ENCODE data around the gene NLK. TPM values are rescaled to one million over a fixed set of nuclear protein-coding genes. Genes with fewer than 3 reads are reported as not detected.

NLK gene
- total RNA-seq, 1 donor from 2014 or later: 30.6 TPM

- peaks cover 21% of the 10 kb centered on the region for H3K4me1 Mint-ChIP-seq (ENCODE audit: low read depth, unreplicated experiment)
- no peaks in the 10 kb centered on the region for H3K27me3 Mint-ChIP-seq (ENCODE audit: low read depth, unreplicated experiment)
- H2AFZ ChIP-seq (ENCODE audit: low read depth, low read length): no peak overlapping the region
- no peaks in the 10 kb centered on the region for H3K36me3 ChIP-seq (ENCODE audit: insufficient read depth, low read length)
- no peak overlapping the region for H3K4me3 ChIP-seq (ENCODE audit: insufficient read depth, low read depth, low read length)
- peaks cover 39% of the 10 kb centered on the region for H4K20me1 ChIP-seq (ENCODE audit: insufficient read depth, low read length)
- H3K27me3 ChIP-seq (ENCODE audit: insufficient read depth, low read length): no peaks in the 10 kb centered on the region
- H3K4me3 Mint-ChIP-seq (ENCODE audit: unreplicated experiment): peak overlapping the region; percentile 79
- TF ChIP-seq EZH2 (IDR thresholded peaks at IDR 0.05; ENCODE audit: insufficient read depth, low read length) (no peak), CTCF (IDR thresholded peaks at IDR 0.05; ENCODE audit: insufficient read depth, low read depth, low read length) (no peak)
- no peak overlapping the region for H3K27ac Mint-ChIP-seq (ENCODE audit: unreplicated experiment)
- H3K4me1 ChIP-seq (ENCODE audit: insufficient read depth, low read length): peaks cover 28% of the 10 kb centered on the region
- DNase-seq (ENCODE audit: low read depth): peak; percentile 99
- no peaks in the 10 kb centered on the region for H3K9me3 Mint-ChIP-seq (ENCODE audit: unreplicated experiment)
- H3K9me3 ChIP-seq (ENCODE audit: insufficient read depth, low read depth, low read length): no peaks in the 10 kb centered on the region
- peak overlapping the region; percentile 69 for H3K27ac ChIP-seq (ENCODE audit: low read depth, low read length)
- no peaks in the 10 kb centered on the region for H3K36me3 Mint-ChIP-seq (ENCODE audit: low read depth, unreplicated experiment)
- peaks cover 45% of the 10 kb centered on the region for H3K79me2 ChIP-seq (ENCODE audit: insufficient read depth, low read length)
- H3K9ac ChIP-seq (ENCODE audit: low read length): peak overlapping the region; percentile 88
- peak; percentile 45 for FAIRE-seq
- H3K4me2 ChIP-seq (ENCODE audit: low read length): peak overlapping the region; percentile 63
These were observed 1.2 kb upstream of the NLK start for GRCh38 chr17:28041068-28041843.

- Mint-ChIP-seq H3K27ac (ENCODE audit: unreplicated experiment) (peak overlapping the region; percentile 34), H3K4me1 (ENCODE audit: low read depth, unreplicated experiment) (peaks cover 21% of the 10 kb centered on the region), H3K9me3 (ENCODE audit: unreplicated experiment) (no peaks in the 10 kb centered on the region), H3K36me3 (ENCODE audit: low read depth, unreplicated experiment) (no peaks in the 10 kb centered on the region), H3K4me3 (ENCODE audit: unreplicated experiment) (peak overlapping the region; percentile 90), H3K27me3 (ENCODE audit: low read depth, unreplicated experiment) (no peaks in the 10 kb centered on the region)
- Histone ChIP-seq H3K4me2 (ENCODE audit: low read length) (peak overlapping the region; percentile 92), H2AFZ (ENCODE audit: low read depth, low read length) (peak overlapping the region; percentile 54), H3K9ac (ENCODE audit: low read length) (peak overlapping the region; percentile 88), H3K27ac (ENCODE audit: low read depth, low read length) (peak overlapping the region; percentile 69), H3K79me2 (ENCODE audit: insufficient read depth, low read length) (peaks cover 53% of the 10 kb centered on the region), H3K9me3 (ENCODE audit: insufficient read depth, low read depth, low read length) (no peaks in the 10 kb centered on the region), H3K4me1 (ENCODE audit: insufficient read depth, low read length) (peaks cover 28% of the 10 kb centered on the region), H3K27me3 (ENCODE audit: insufficient read depth, low read length) (no peaks in the 10 kb centered on the region), H3K36me3 (ENCODE audit: insufficient read depth, low read length) (no peaks in the 10 kb centered on the region), H4K20me1 (ENCODE audit: insufficient read depth, low read length) (peaks cover 47% of the 10 kb centered on the region), H3K4me3 (ENCODE audit: insufficient read depth, low read depth, low read length) (peak overlapping the region; percentile 79)
- peak; percentile 40 for DNase-seq (ENCODE audit: low read depth)
- no peak for TF ChIP-seq CTCF (IDR thresholded peaks at IDR 0.05; ENCODE audit: insufficient read depth, low read depth, low read length)
- TF ChIP-seq EZH2 (IDR thresholded peaks at IDR 0.05; ENCODE audit: insufficient read depth, low read length): no peak
- FAIRE-seq: no peak
These were observed 427 bp upstream of the NLK start for GRCh38 chr17:28041844-28042656.

All from astrocyte (in vitro differentiated cells and primary cell).